Measurements from ENCODE around the gene NAA80. TPM values are rescaled to one million over a fixed set of nuclear protein-coding genes. Genes with fewer than 3 reads are reported as not detected.

Gene NAA80
- total and polyA plus RNA-seq, 2 donors (not counting 3 experiments of a cell fraction or from before 2014, with no cell fraction given), result 9.0 to 13.1 TPM

DNA sequence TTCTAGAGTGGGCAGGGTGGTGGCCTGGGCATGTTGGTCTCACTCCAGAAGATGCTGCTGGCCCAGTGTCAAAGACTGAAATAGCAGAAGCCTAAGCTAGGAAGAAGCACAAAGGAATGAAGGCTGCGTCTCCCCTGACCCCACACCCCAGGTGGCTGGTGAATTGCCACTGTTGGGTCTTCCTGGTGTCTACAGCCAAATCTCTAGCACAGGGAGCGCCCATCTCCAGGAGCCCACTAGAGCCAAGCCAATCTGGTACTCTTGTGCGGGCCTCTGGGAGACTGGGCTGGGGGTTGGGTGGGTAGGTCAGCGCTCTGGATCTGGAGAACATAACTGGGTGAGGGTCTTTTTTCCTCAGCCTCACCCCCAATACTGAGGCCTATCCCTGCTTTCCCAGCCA is 27.9 kb upstream of the NAA80 start:
- H3K27ac ChIP-seq (ENCODE audit: insufficient read depth, low read depth, low read length), result peak overlapping the region; percentile 70

More for the DNA sequence above, 27.9 kb upstream of the NAA80 start:
- dilution Hi-C loops (cut with MboI; ENCODE audit: extremely low pct_ligation_motif_present, low sequenced_read_pairs), result no loop called here
- H3K36me3 ChIP-seq (ENCODE audit: control insufficient read depth in 2 of 2, extremely low read depth in 1 of 2, insufficient read depth in 2 of 2, low read length in 2 of 2), result peaks cover 20 to 39% of the 10 kb centered on the region in 2 experiments
- ChIA-PET CTCF (interaction anchor here (1.6 to 1.8 kb wide), 3 partner anchors 10 to 101 kb away, joined by 4 to 13 read pairs (median 6); partner anchors contain the start of genes HYAL3 and NAA80), POLR2A (interaction anchor here (1.9 kb wide), 1 partner anchor 10 kb away, joined by 8 read pairs; no protein-coding TSS in a partner anchor)
- no peak for FAIRE-seq
- no peaks in the 10 kb centered on the region for H3K9me1 ChIP-seq (replicated peaks; ENCODE audit: control insufficient read depth, extremely low read depth, insufficient read depth, low read length)
- H3K9me3 ChIP-seq (replicated peaks; ENCODE audit: control insufficient read depth, insufficient read depth, low read length), result no peaks in the 10 kb centered on the region
- TSS peak; percentile 6 for BruUV-seq (replicated peaks)
- DNase-seq (ENCODE audit: low read depth, low spot score), result no peak
- H4K20me1 ChIP-seq (replicated peaks; ENCODE audit: control insufficient read depth, extremely low read depth, insufficient read depth, low read length), result no peaks in the 10 kb centered on the region
- no peak overlapping the region for H2AFZ ChIP-seq (ENCODE audit: low read depth, low read length)
- peaks cover 32% of the 10 kb centered on the region for H3K4me1 ChIP-seq (ENCODE audit: control insufficient read depth, extremely low read depth, insufficient read depth, low read length)
- peaks cover 27% of the 10 kb centered on the region for H3K79me2 ChIP-seq (ENCODE audit: control insufficient read depth, insufficient read depth, low read length)
- H3K4me3 ChIP-seq (replicated peaks in 1 of 3; ENCODE audit: insufficient read depth in 1 of 3, low read depth in 1 of 3, low read length in 3 of 3), result peak overlapping the region in 2 of 3 experiments; percentile 69 to 88
- H3K4me2 ChIP-seq (ENCODE audit: insufficient read depth, low read length), result peak overlapping the region; percentile 83
- H3K27me3 ChIP-seq (ENCODE audit: control insufficient read depth in 2 of 2, insufficient read depth in 2 of 2, low read length in 2 of 2), result no peaks in the 10 kb centered on the region
- intact Hi-C loops (cut with micrococcal nuclease), result no loop called here
- H3K9ac ChIP-seq (replicated peaks; ENCODE audit: extremely low read depth, insufficient read depth, low read length), result peak overlapping the region; percentile 87
- no peak for TF ChIP-seq FOS (IDR thresholded peaks at IDR 0.05; ENCODE audit: borderline replicate concordance, insufficient read depth, low read length)
- no peak for TF ChIP-seq MYC (IDR thresholded peaks at IDR 0.05; ENCODE audit: low read depth, low read length)
- no peak for TF ChIP-seq GATA2 (IDR thresholded peaks at IDR 0.05; ENCODE audit: insufficient read depth, insufficient read length, low read depth, low read length)
- TF ChIP-seq, protein P1, sequence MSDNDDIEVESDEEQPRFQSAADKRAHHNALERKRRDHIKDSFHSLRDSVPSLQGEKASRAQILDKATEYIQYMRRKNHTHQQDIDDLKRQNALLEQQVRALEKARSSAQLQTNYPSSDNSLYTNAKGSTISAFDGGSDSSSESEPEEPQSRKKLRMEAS (IDR thresholded peaks at IDR 0.05; ENCODE audit: insufficient read depth, insufficient read length), result no peak
- TF ChIP-seq JUN (IDR thresholded peaks at IDR 0.05; ENCODE audit: borderline replicate concordance, insufficient read depth, insufficient read length, low read depth), result no peak
- TF ChIP-seq, protein P2, sequence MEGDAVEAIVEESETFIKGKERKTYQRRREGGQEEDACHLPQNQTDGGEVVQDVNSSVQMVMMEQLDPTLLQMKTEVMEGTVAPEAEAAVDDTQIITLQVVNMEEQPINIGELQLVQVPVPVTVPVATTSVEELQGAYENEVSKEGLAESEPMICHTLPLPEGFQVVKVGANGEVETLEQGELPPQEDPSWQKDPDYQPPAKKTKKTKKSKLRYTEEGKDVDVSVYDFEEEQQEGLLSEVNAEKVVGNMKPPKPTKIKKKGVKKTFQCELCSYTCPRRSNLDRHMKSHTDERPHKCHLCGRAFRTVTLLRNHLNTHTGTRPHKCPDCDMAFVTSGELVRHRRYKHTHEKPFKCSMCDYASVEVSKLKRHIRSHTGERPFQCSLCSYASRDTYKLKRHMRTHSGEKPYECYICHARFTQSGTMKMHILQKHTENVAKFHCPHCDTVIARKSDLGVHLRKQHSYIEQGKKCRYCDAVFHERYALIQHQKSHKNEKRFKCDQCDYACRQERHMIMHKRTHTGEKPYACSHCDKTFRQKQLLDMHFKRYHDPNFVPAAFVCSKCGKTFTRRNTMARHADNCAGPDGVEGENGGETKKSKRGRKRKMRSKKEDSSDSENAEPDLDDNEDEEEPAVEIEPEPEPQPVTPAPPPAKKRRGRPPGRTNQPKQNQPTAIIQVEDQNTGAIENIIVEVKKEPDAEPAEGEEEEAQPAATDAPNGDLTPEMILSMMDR (IDR thresholded peaks at IDR 0.05; ENCODE audit: extremely low read depth in 1 of 2, insufficient read depth in 1 of 2, low read depth in 1 of 2, low read length in 2 of 2), result no peak
- no peak for TF ChIP-seq EZH2 (IDR thresholded peaks at IDR 0.05; ENCODE audit: borderline replicate concordance, low read depth, low read length, severe bottlenecking)
- TF ChIP-seq POLR2AphosphoS5 (IDR thresholded peaks at IDR 0.05; ENCODE audit: insufficient read depth, low read depth, low read length), result no peak
- TF ChIP-seq POLR2A (IDR thresholded peaks at IDR 0.05; ENCODE audit: low read depth, low read length), result no peak

Measured in endothelial cell of umbilical vein (primary cell).